B cell (primary cell): ENCODE measurements around the gene TMEM45A. TPM values are rescaled to one million over a fixed set of nuclear protein-coding genes. Genes with fewer than 3 reads are reported as not detected.

Source experiments
- ATAC-seq: fragments of 200-7000 bp; cut with Tn5 transposase; one replicate; pipeline ENCODE4 v1.10.0; 2021; ENCODE audit warnings: low read depth, mild to moderate bottlenecking, moderate number of reproducible peaks, moderate library complexity
- CTCF ChIA-PET: fragments of 350-600 bp; sonication (Branson Sonifier 250); formaldehyde crosslinking; loops from one replicate; lab custom pipeline; 2021; ENCODE audit warnings: antibody characterized with exemption, inconsistent platforms; lab: Charles Lee
- POLR2A ChIA-PET: fragments of 350-600 bp; sonication (Branson Sonifier 250); formaldehyde crosslinking; loops from one replicate; lab custom pipeline; 2021; ENCODE audit warnings: antibody characterized with exemption; lab: Charles Lee
- DNase-seq: peaks from one replicate; pipeline ENCODE4 v3.0.0; 2013
- H2AFZ ChIP-seq: 2 replicates; pipeline ENCODE4 v1.6.1; 2012; ENCODE audit warnings: mild to moderate bottlenecking, low read depth, low read length; ENCODE audit not compliant: insufficient read depth, poor library complexity, severe bottlenecking
- H3K27ac ChIP-seq, 2 donors: 1 replicate in 1 of 2; 2 replicates in 1 of 2; pipeline ENCODE4 v1.5.1; 2012 to 2013; ENCODE audit warnings: low read length in 2 of 2, mild to moderate bottlenecking in 2 of 2, moderate library complexity in 1 of 2
- H3K27me3 ChIP-seq, 4 experiments: fragments of 200-600 bp in 1 of 4; sonication (generic) in 1 of 4; replicated peaks in 1 of 4; 1 replicate in 2 of 4; 2 replicates in 2 of 4; pipeline versions ENCODE4 v1.6.1 to v1.7.0; 2013 to 2016; ENCODE audit warnings: low read length in 3 of 4, mild to moderate bottlenecking in 2 of 4, mixed read lengths in 1 of 4, moderate library complexity in 1 of 4; ENCODE audit not compliant: insufficient read depth in 4 of 4, control insufficient read depth in 3 of 4; ENCODE audit errors: control extremely low read depth in 1 of 4
- H3K36me3 ChIP-seq, 2 experiments: replicated peaks in 1 of 2; 1 replicate in 1 of 2; 2 replicates in 1 of 2; pipeline versions ENCODE4 v1.6.1 to v1.7.1; 2013; ENCODE audit warnings: low read length in 1 of 2; ENCODE audit not compliant: insufficient read depth in 2 of 2, control insufficient read depth in 1 of 2; ENCODE audit errors: control extremely low read depth in 1 of 2, extremely low read depth in 1 of 2
- H3K4me1 ChIP-seq, 2 donors: fragments of 200-600 bp in 1 of 2; sonication (generic) in 1 of 2; 1 replicate in 1 of 2; 2 replicates in 1 of 2; pipeline versions ENCODE4 v1.5.1 to v1.6.1; 2013 to 2017; ENCODE audit warnings: low read length in 2 of 2; ENCODE audit not compliant: control insufficient read depth in 2 of 2, insufficient read depth in 2 of 2
- H3K4me2 ChIP-seq: replicated peaks from 2 replicates; pipeline ENCODE3; 2012; ENCODE audit warnings: mild to moderate bottlenecking, low read depth, low read length; ENCODE audit not compliant: poor library complexity, severe bottlenecking
- H3K4me3 ChIP-seq, 5 experiments: fragments of 200-600 bp in 1 of 5; sonication (generic) in 1 of 5; 1 replicate in 3 of 5; 2 replicates in 2 of 5; pipeline versions ENCODE4 v1.5.1 to v1.7.0; 2011 to 2016; ENCODE audit warnings: low read length in 4 of 5, mild to moderate bottlenecking in 4 of 5, low read depth in 2 of 5, control low read depth in 1 of 5, moderate library complexity in 1 of 5; ENCODE audit not compliant: insufficient read depth in 1 of 5; ENCODE audit errors: control extremely low read depth in 1 of 5, extremely low read depth in 1 of 5
- H3K79me2 ChIP-seq: fragments of 200-600 bp; sonication (generic); one replicate; pipeline ENCODE4 v1.6.0; 2016; ENCODE audit warnings: low read length; ENCODE audit not compliant: control insufficient read depth, insufficient read depth
- H3K9ac ChIP-seq: fragments of 200-600 bp; sonication (generic); 2 replicates; pipeline ENCODE4 v1.6.1; 2017; ENCODE audit warnings: mild to moderate bottlenecking, low read length, moderate library complexity
- H3K9me3 ChIP-seq, 3 donors: one replicate each; pipeline versions ENCODE4 v1.6.1 to v1.7.1; 2013; ENCODE audit warnings: low read length in 2 of 3; ENCODE audit not compliant: control insufficient read depth in 2 of 3, insufficient read depth in 1 of 3; ENCODE audit errors: control extremely low read depth in 1 of 3
- H4K20me1 ChIP-seq: 2 replicates; pipeline ENCODE4 v1.6.0; 2012; ENCODE audit warnings: mild to moderate bottlenecking, low read length; ENCODE audit not compliant: insufficient read depth, control insufficient read depth, poor library complexity, severe bottlenecking
- H3K27ac Mint-ChIP-seq: one replicate; pipeline ENCODE4 v1.8.0; 2021; ENCODE audit warnings: mixed read lengths
- H3K27me3 Mint-ChIP-seq: one replicate; pipeline ENCODE4 v1.8.0; 2021; ENCODE audit warnings: mixed read lengths
- H3K4me1 Mint-ChIP-seq: one replicate; pipeline ENCODE4 v1.8.0; 2021; ENCODE audit warnings: mixed read lengths
- H3K4me3 Mint-ChIP-seq: one replicate; pipeline ENCODE4 v1.8.0; 2021; ENCODE audit warnings: mixed read lengths
- H3K9me3 Mint-ChIP-seq: one replicate; pipeline ENCODE4 v1.8.0; 2022; ENCODE audit warnings: mixed read lengths; ENCODE audit not compliant: insufficient read depth
- CTCF ChIP-seq: fragments of 200-600 bp; IDR thresholded peaks from one replicate; pipeline ENCODE4 v1.8.0; 2022; ENCODE audit warnings: antibody characterized with exemption, mild to moderate bottlenecking
- EZH2 ChIP-seq: IDR thresholded peaks from 2 replicates; pipeline ENCODE4 v1.6.1; 2012; ENCODE audit warnings: borderline replicate concordance, low read depth, mild to moderate bottlenecking, moderate library complexity, low read length; ENCODE audit not compliant: insufficient read depth, poor library complexity, severe bottlenecking
- WGBS: methylation state at CpG from one replicate; pipeline ENCODE4 v1.1.5; 2013; ENCODE audit warnings: missing lambda C conversion rate; ENCODE audit not compliant: insufficient coverage; 5-methylcytosine and 5-hydroxymethylcytosine counted together
- intact Hi-C: fragments of 100-400 bp; cut with micrococcal nuclease; formaldehyde crosslinking; loops from one replicate; pipeline ENCODE4 v1.10.0; 2022
- polyA plus RNA-seq: library from polyadenylated mRNA; depleted of rRNA; stranded (reverse); fragments of >200 nt; gene quantifications from 2 replicates; pipeline ENCODE4 v1.2.3, GENCODE V29; 2012
- total RNA-seq, 2 donors: library from RNA; stranded (reverse); fragments of 120-200 nt in 1 of 2; gene quantifications; 1 replicate in 1 of 2; 2 replicates in 1 of 2; pipeline versions ENCODE4 v1.2.3 to v1.2.4, GENCODE V29; 2013 to 2022

Gene TMEM45A
- total and polyA plus RNA-seq, 2 donors (not counting 1 experiment from before 2014, with no cell fraction given): 0.20 TPM; not detected in 1

GRCh38 chr3:100613721-100614390, 121.4 kb downstream of the TMEM45A start:
- Histone ChIP-seq H3K9me3 (no peaks in the 10 kb centered on the region), H3K9ac (no peak overlapping the region), H4K20me1 (no peaks in the 10 kb centered on the region), H3K4me1 (no peaks in the 10 kb centered on the region), H3K4me2 (no peak overlapping the region), H3K36me3 (no peaks in the 10 kb centered on the region), H3K27me3 (peaks cover 0 to 5% (median 2%) of the 10 kb centered on the region in 4 experiments), H3K79me2 (no peaks in the 10 kb centered on the region), H3K4me3 (no peak overlapping the region), H3K27ac (no peak overlapping the region), H2AFZ (peak overlapping the region; percentile 24)
- CTCF ChIA-PET: no interaction called here
- whole genome bisulfite sequencing: 88% methylated on average over 1 of the region's 4 CpGs
- ATAC-seq (no peak), DNase-seq (no peak)
- Mint-ChIP-seq H3K4me1 (no peaks in the 10 kb centered on the region), H3K27me3 (peaks cover 43% of the 10 kb centered on the region), H3K27ac (no peak overlapping the region), H3K9me3 (no peaks in the 10 kb centered on the region), H3K4me3 (no peak overlapping the region)
- intact Hi-C loops: no loop called here
- no peak for TF ChIP-seq CTCF
- TF ChIP-seq EZH2: no peak
- POLR2A ChIA-PET: no interaction called here

GRCh38 chr3:100614941-100615340, 122.5 kb downstream of the TMEM45A start:
- intact Hi-C loops: no loop called here
- no peak overlapping the region for H2AFZ ChIP-seq
- ChIA-PET POLR2A (no interaction called here), CTCF (no interaction called here)
- no peaks in the 10 kb centered on the region for H3K4me1 ChIP-seq
- no peaks in the 10 kb centered on the region for H3K36me3 ChIP-seq
- no peak overlapping the region for H3K27ac Mint-ChIP-seq
- H3K9me3 Mint-ChIP-seq: no peaks in the 10 kb centered on the region
- H3K9me3 ChIP-seq: no peaks in the 10 kb centered on the region
- ATAC-seq (no peak), DNase-seq (no peak)
- no peak for TF ChIP-seq CTCF
- no peak for TF ChIP-seq EZH2
- no peak overlapping the region for H3K27ac ChIP-seq
- H3K4me3 ChIP-seq: no peak overlapping the region
- H3K4me1 Mint-ChIP-seq: no peaks in the 10 kb centered on the region
- no peak overlapping the region for H3K9ac ChIP-seq
- no peaks in the 10 kb centered on the region for H4K20me1 ChIP-seq
- H3K4me3 Mint-ChIP-seq: no peak overlapping the region
- no peaks in the 10 kb centered on the region for H3K79me2 ChIP-seq
- peaks cover 0 to 5% (median under 1%) of the 10 kb centered on the region in 4 experiments for H3K27me3 ChIP-seq
- no peak overlapping the region for H3K4me2 ChIP-seq
- peaks cover 37% of the 10 kb centered on the region for H3K27me3 Mint-ChIP-seq
